Nephron progenitor cell (in vitro differentiated cells): ENCODE data around the gene VCAM1.
"Not testable (repeated sequence)": the region's sequence is repeated elsewhere in the genome, so short reads cannot be mapped to it uniquely, and the experiment has no call there.

Experiments used
- DNase-seq: peaks from one replicate; pipeline ENCODE4 v3.0.0; 2021
- H3K27ac Mint-ChIP-seq: 2 replicates; pipeline ENCODE4 v1.8.0; 2021; ENCODE audit warnings: mild to moderate bottlenecking, moderate library complexity, mixed read lengths
- H3K27me3 Mint-ChIP-seq: 2 replicates; pipeline ENCODE4 v1.8.0; 2021; ENCODE audit warnings: mild to moderate bottlenecking, low read depth, mixed read lengths; ENCODE audit not compliant: poor library complexity
- H3K36me3 Mint-ChIP-seq: 2 replicates; pipeline ENCODE4 v1.8.0; 2021; ENCODE audit warnings: low read depth, mixed read lengths
- H3K4me1 Mint-ChIP-seq: 2 replicates; pipeline ENCODE4 v1.8.0; 2021; ENCODE audit warnings: mixed read lengths
- H3K4me3 Mint-ChIP-seq: 2 replicates; pipeline ENCODE4 v1.8.0; 2021; ENCODE audit warnings: mild to moderate bottlenecking, moderate library complexity, mixed read lengths
- H3K9me3 Mint-ChIP-seq: 2 replicates; pipeline ENCODE4 v1.8.0; 2021; ENCODE audit warnings: mild to moderate bottlenecking, moderate library complexity, mixed read lengths
- TF ChIP-seq, protein P1 (sequence below): fragments of 200-600 bp; sonication (generic); IDR thresholded peaks from 2 replicates; pipeline ENCODE4 v1.5.0; 2021; ENCODE audit warnings: antibody characterized with exemption

VCAM1 gene

DNA sequence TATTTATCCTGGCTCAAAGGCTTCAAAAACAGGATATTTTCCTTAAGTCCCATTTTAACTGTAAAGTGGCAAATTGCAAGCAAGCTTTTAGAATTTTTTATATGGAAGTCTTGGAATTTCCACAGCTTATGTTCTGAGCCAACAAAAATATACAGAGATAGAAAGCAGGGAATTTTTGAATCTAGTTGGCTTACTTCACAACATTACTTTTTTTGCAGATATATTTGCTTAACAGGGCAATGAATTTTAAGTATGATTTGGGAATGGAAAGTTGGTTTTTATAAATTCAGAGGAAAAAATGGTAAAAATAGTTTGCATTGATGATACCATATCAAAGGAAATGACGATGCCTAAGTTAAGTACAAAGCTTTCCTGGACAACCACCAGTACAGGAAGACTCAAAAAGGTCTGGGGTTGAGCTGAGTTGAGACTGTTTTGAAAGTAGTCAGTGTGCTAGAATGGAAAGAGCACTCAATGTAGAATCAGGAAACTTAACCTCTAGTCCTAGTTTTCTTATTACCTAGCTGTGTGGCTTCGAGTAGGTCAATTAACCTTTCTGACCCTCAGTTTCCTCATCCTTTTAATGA lies 11.0 kb upstream of the VCAM1 start:
- peaks cover 1% of the 10 kb centered on the region for H3K4me1 Mint-ChIP-seq
- H3K36me3 Mint-ChIP-seq, result no peaks in the 10 kb centered on the region
- DNase-seq, result no peak
- peaks cover 5% of the 10 kb centered on the region for H3K9me3 Mint-ChIP-seq
- peaks cover 5% of the 10 kb centered on the region for H3K27me3 Mint-ChIP-seq
- H3K4me3 Mint-ChIP-seq, result no peak overlapping the region
- TF ChIP-seq, protein P1, sequence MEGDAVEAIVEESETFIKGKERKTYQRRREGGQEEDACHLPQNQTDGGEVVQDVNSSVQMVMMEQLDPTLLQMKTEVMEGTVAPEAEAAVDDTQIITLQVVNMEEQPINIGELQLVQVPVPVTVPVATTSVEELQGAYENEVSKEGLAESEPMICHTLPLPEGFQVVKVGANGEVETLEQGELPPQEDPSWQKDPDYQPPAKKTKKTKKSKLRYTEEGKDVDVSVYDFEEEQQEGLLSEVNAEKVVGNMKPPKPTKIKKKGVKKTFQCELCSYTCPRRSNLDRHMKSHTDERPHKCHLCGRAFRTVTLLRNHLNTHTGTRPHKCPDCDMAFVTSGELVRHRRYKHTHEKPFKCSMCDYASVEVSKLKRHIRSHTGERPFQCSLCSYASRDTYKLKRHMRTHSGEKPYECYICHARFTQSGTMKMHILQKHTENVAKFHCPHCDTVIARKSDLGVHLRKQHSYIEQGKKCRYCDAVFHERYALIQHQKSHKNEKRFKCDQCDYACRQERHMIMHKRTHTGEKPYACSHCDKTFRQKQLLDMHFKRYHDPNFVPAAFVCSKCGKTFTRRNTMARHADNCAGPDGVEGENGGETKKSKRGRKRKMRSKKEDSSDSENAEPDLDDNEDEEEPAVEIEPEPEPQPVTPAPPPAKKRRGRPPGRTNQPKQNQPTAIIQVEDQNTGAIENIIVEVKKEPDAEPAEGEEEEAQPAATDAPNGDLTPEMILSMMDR, result no peak
- no peak overlapping the region for H3K27ac Mint-ChIP-seq

GRCh38 chr1:100710906-100711682 lies 8.4 kb upstream of the VCAM1 start:
- peaks cover 5% of the 10 kb centered on the region for H3K9me3 Mint-ChIP-seq
- H3K4me3 Mint-ChIP-seq, result no peak overlapping the region
- no peaks in the 10 kb centered on the region for H3K36me3 Mint-ChIP-seq
- no peak overlapping the region for H3K27ac Mint-ChIP-seq
- H3K4me1 Mint-ChIP-seq, result peaks cover 4% of the 10 kb centered on the region
- no peak for DNase-seq
- peaks cover 5% of the 10 kb centered on the region for H3K27me3 Mint-ChIP-seq
- TF ChIP-seq, protein P1, result no peak

- H3K4me3 Mint-ChIP-seq, H3K36me3 Mint-ChIP-seq, H3K27me3 Mint-ChIP-seq, H3K27ac Mint-ChIP-seq, H3K4me1 Mint-ChIP-seq, DNase-seq, H3K9me3 Mint-ChIP-seq: not testable (repeated sequence)
Observed at GRCh38 chr1:100713027-100713426, 6.5 kb upstream of the VCAM1 start.

GRCh38 chr1:100713626-100714025 lies 5.9 kb upstream of the VCAM1 start:
- H3K27ac Mint-ChIP-seq, result no peak overlapping the region
- H3K4me3 Mint-ChIP-seq, result no peak overlapping the region
- no peak for DNase-seq
- TF ChIP-seq, protein P1, result no peak
- peaks cover 9% of the 10 kb centered on the region for H3K27me3 Mint-ChIP-seq
- H3K36me3 Mint-ChIP-seq, result no peaks in the 10 kb centered on the region
- peaks cover 4% of the 10 kb centered on the region for H3K4me1 Mint-ChIP-seq
- peaks cover 5% of the 10 kb centered on the region for H3K9me3 Mint-ChIP-seq

GRCh38 chr1:100714599-100714998 lies 4.9 kb upstream of the VCAM1 start:
- TF ChIP-seq, protein P1, result no peak
- H3K27ac Mint-ChIP-seq, result no peak overlapping the region
- no peak overlapping the region for H3K4me3 Mint-ChIP-seq
- H3K9me3 Mint-ChIP-seq, result peaks cover 5% of the 10 kb centered on the region
- H3K36me3 Mint-ChIP-seq, result no peaks in the 10 kb centered on the region
- peaks cover 9% of the 10 kb centered on the region for H3K27me3 Mint-ChIP-seq
- DNase-seq, result no peak
- H3K4me1 Mint-ChIP-seq, result peaks cover 10% of the 10 kb centered on the region

- Mint-ChIP-seq H3K4me3 (no peak overlapping the region), H3K36me3 (no peaks in the 10 kb centered on the region), H3K27me3 (peaks cover 9% of the 10 kb centered on the region), H3K9me3 (peaks cover 2% of the 10 kb centered on the region), H3K27ac (no peak overlapping the region), H3K4me1 (peaks cover 32% of the 10 kb centered on the region)
- TF ChIP-seq, protein P1, result no peak
- DNase-seq, result no peak
Observed at GRCh38 chr1:100717218-100717617, 2.3 kb upstream of the VCAM1 start.
